GM21526 (cell line): ENCODE measurements around the gene POU2AF2.
"Not testable (repeated sequence)": the region's sequence is repeated elsewhere in the genome, so short reads cannot be mapped to it uniquely, and the experiment has no call there.

Source experiments
- ATAC-seq: cut with Tn5 transposase; IDR thresholded peaks from one replicate; pipeline ENCODE4 v1.9.1; 2021; ENCODE audit warnings: moderate library complexity; ENCODE audit not compliant: unreplicated experiment, low FRiP score

POU2AF2 gene

GRCh38 chr11:111253630-111254029, 8.1 kb downstream of the POU2AF2 start:
- no peak for ATAC-seq

- no peak for ATAC-seq
Observed at GRCh38 chr11:111258046-111258445, 12.5 kb downstream of the POU2AF2 start.

- no peak for ATAC-seq
Observed at GRCh38 chr11:111259896-111260295, 14.4 kb downstream of the POU2AF2 start.

GRCh38 chr11:111260811-111261210, 15.3 kb downstream of the POU2AF2 start:
- ATAC-seq: no peak

GRCh38 chr11:111264646-111265045, 19.1 kb downstream of the POU2AF2 start:
- ATAC-seq: no peak

GRCh38 chr11:111265421-111265820, 19.9 kb downstream of the POU2AF2 start:
- no peak for ATAC-seq

GRCh38 chr11:111268303-111268702, 22.8 kb downstream of the POU2AF2 start:
- ATAC-seq: not testable (repeated sequence)

- ATAC-seq: no peak
Observed at GRCh38 chr11:111269146-111269868, 23.8 kb downstream of the POU2AF2 start.

- no peak for ATAC-seq
Observed at GRCh38 chr11:111272420-111272819, 26.9 kb downstream of the POU2AF2 start.

GRCh38 chr11:111282562-111283075, 37.1 kb downstream of the POU2AF2 start:
- ATAC-seq: no peak

- no peak for ATAC-seq
Observed at GRCh38 chr11:111283945-111284481, 38.5 kb downstream of the POU2AF2 start.

- ATAC-seq: no peak
Observed at GRCh38 chr11:111285189-111286091, 39.9 kb downstream of the POU2AF2 start.

- ATAC-seq: no peak
Observed at GRCh38 chr11:111291764-111292163, 46.2 kb downstream of the POU2AF2 start.

- ATAC-seq: not testable (repeated sequence)
Observed at GRCh38 chr11:111292408-111292807, 46.9 kb downstream of the POU2AF2 start.

- no peak for ATAC-seq
Observed at GRCh38 chr11:111296196-111296595, 50.7 kb downstream of the POU2AF2 start.

- ATAC-seq: no peak
Observed at GRCh38 chr11:111297696-111298095, 52.2 kb downstream of the POU2AF2 start.

- ATAC-seq: no peak
Observed at GRCh38 chr11:111298413-111299100, 53.0 kb downstream of the POU2AF2 start, which contains the start of gene POU2AF3. TSS of gene POU2AF3 (plus strand) at chr11:111298546. CDS start at chr11:111298582, 36 bp downstream.

- no peak for ATAC-seq
Observed at GRCh38 chr11:111299101-111300026, 53.8 kb downstream of the POU2AF2 start.

GRCh38 chr11:111300569-111300968, 55.0 kb downstream of the POU2AF2 start:
- ATAC-seq: no peak
